Loucy (cell line): Measurements from ENCODE around the gene OSBPL7.

ENCODE experiments used
- EZH2phosphoT487 ChIP-seq: fragments of 200-600 bp; IDR thresholded peaks from 2 replicates; pipeline ENCODE4 v1.6.1; 2018; ENCODE audit warnings: antibody characterized with exemption, mild to moderate bottlenecking, moderate library complexity, borderline replicate concordance
- TF ChIP-seq, protein P1 (sequence below): fragments of 200-600 bp; sonication (generic); conservative IDR thresholded peaks from 2 replicates; pipeline ENCODE4 v1.5.1; 2014; ENCODE audit warnings: mild to moderate bottlenecking, antibody characterized with exemption, low read length

DNA sequence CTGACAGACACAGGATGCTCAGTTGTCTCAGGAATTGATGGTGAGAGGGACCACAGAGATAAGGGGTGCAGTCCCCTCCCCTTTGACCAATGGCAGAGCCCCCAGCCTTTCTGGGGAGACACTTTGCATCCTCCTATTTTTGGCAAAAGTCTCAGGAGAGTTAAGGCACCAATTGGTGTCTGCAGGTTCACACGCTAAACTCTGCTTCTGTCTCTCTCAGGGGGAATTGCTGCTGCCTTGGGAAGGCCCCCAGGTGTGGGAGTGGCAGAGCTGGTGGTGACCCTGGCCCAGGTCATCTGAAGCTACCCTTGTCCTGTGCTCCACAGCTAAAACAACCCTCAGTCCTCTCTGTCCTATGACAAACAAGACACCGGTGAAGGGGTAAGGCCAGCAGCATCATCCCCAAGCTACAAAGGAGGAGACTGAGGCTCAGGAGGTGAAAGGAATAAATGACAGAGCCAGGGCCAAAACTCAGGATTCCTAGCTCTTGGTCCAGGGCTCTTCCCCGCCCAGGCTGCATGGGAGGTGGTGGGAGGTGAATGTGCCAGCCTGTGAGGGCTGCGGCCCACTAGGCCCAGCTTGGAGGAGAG is 20.3 kb downstream of the OSBPL7 start:
- TF ChIP-seq, protein P1, sequence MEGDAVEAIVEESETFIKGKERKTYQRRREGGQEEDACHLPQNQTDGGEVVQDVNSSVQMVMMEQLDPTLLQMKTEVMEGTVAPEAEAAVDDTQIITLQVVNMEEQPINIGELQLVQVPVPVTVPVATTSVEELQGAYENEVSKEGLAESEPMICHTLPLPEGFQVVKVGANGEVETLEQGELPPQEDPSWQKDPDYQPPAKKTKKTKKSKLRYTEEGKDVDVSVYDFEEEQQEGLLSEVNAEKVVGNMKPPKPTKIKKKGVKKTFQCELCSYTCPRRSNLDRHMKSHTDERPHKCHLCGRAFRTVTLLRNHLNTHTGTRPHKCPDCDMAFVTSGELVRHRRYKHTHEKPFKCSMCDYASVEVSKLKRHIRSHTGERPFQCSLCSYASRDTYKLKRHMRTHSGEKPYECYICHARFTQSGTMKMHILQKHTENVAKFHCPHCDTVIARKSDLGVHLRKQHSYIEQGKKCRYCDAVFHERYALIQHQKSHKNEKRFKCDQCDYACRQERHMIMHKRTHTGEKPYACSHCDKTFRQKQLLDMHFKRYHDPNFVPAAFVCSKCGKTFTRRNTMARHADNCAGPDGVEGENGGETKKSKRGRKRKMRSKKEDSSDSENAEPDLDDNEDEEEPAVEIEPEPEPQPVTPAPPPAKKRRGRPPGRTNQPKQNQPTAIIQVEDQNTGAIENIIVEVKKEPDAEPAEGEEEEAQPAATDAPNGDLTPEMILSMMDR, result no peak
- TF ChIP-seq EZH2phosphoT487, result no peak
